H1 (cell line): ENCODE data around the gene TIFAB. TPM values are rescaled to one million over a fixed set of nuclear protein-coding genes. Genes with fewer than 3 reads are reported as not detected.

Source experiments
- ATF2 ChIP-seq: IDR thresholded peaks from 2 replicates; pipeline ENCODE4 v1.6.1; 2012; ENCODE audit warnings: low read length, inconsistent platforms
- CHD7 ChIP-seq: fragments of 300-600 bp; sonication (generic); IDR thresholded peaks from 2 replicates; pipeline ENCODE4 v1.7.1; 2012; ENCODE audit warnings: low read length, moderate library complexity, mild to moderate bottlenecking, inconsistent platforms; ENCODE audit not compliant: insufficient replicate concordance
- CTCF ChIP-seq, 3 experiments: IDR thresholded peaks; 1 replicate in 2 of 3; 2 replicates in 1 of 3; pipeline versions ENCODE4 v1.5.1 to v1.6.1; 2011; ENCODE audit warnings: low read length in 3 of 3, mild to moderate bottlenecking in 3 of 3, inconsistent platforms in 2 of 3, low read depth in 1 of 3, moderate library complexity in 1 of 3; ENCODE audit not compliant: insufficient read depth in 1 of 3; ENCODE audit errors: control extremely low read depth in 1 of 3
- GTF2F1 ChIP-seq: IDR thresholded peaks from 2 replicates; pipeline ENCODE4 v1.6.1; 2012; ENCODE audit warnings: low read depth, low read length, improper control_type of control experiment, borderline replicate concordance
- POLR2A ChIP-seq, 2 experiments: IDR thresholded peaks; 1 replicate in 1 of 2; 2 replicates in 1 of 2; pipeline ENCODE4 v1.6.1; 2011; ENCODE audit warnings: low read depth in 2 of 2, low read length in 2 of 2, mild to moderate bottlenecking in 2 of 2; ENCODE audit errors: control extremely low read depth in 1 of 2
- RXRA ChIP-seq: IDR thresholded peaks from 2 replicates; pipeline ENCODE4 v1.6.1; 2011; ENCODE audit warnings: low read depth, mild to moderate bottlenecking, low read length, moderate library complexity; ENCODE audit not compliant: insufficient read depth
- SIX5 ChIP-seq: IDR thresholded peaks from 2 replicates; pipeline ENCODE4 v1.6.1; 2011; ENCODE audit warnings: mild to moderate bottlenecking, low read depth, low read length
- polyA plus RNA-seq, 7 experiments: library from polyadenylated mRNA; depleted of rRNA in 3 of 7; stranded (reverse) in 5 of 7; unstranded in 2 of 7; fragments of >200 nt in 5 of 7; fragments of 200-250 nt in 2 of 7; gene quantifications; 1 replicate in 5 of 7; 2 replicates in 1 of 7; 4 replicates in 1 of 7; pipeline versions ENCODE4 v1.2.1 to v1.2.3, GENCODE V29; 2011 to 2013; ENCODE audit warnings: missing spikeins in 2 of 7, mixed read lengths in 2 of 7
- total RNA-seq: library from RNA; stranded (reverse); fragmentation: NEBNext Ultra II Directional; extraction: Animal tissue kit (Norgen Biotek cat#: 25700); gene quantifications from 2 replicates; pipeline ENCODE4 v1.2.1, GENCODE V29; 2021

The TIFAB gene
- total and polyA plus RNA-seq, 2 of the 8 experiments (the other 6 are each of a cell fraction or from before 2014, with no cell fraction given), result not detected

- TF ChIP-seq CHD7, result no peak
- no peak for TF ChIP-seq POLR2A (IDR thresholded peaks at IDR 0.05; ENCODE audit: control extremely low read depth in 1 of 2, low read depth in 2 of 2, low read length in 2 of 2)
- no peak for TF ChIP-seq ATF2
- TF ChIP-seq GTF2F1, result no peak
- no peak for TF ChIP-seq CTCF (IDR thresholded peaks at IDR 0.05; ENCODE audit: control extremely low read depth in 1 of 3, insufficient read depth in 1 of 3, low read depth in 1 of 3, low read length in 3 of 3)
- TF ChIP-seq SIX5, result no peak
- TF ChIP-seq RXRA, result no peak
These were observed 42.0 kb upstream of the TIFAB start (continued) for GRCh38 chr5:135494196-135494595.
